ENCODE data around the gene NTN4.

The NTN4 gene

GRCh38 chr12:95705143-95705542, 85.4 kb downstream of the NTN4 start:
- Mint-ChIP-seq H3K9me3 (no peaks in the 10 kb centered on the region), H3K4me3 (no peak overlapping the region), H3K27me3 (ENCODE audit: low read depth, poor library complexity) (peaks cover 9% of the 10 kb centered on the region), H3K36me3 (ENCODE audit: low read depth) (no peaks in the 10 kb centered on the region), H3K27ac (no peak overlapping the region), H3K4me1 (no peaks in the 10 kb centered on the region)
- no peak for DNase-seq
- TF ChIP-seq CTCF (IDR thresholded peaks at IDR 0.05): no peak

GRCh38 chr12:95703986-95704385, 86.6 kb downstream of the NTN4 start:
- H3K27me3 Mint-ChIP-seq (ENCODE audit: low read depth, poor library complexity): peaks cover 9% of the 10 kb centered on the region
- H3K27ac Mint-ChIP-seq: no peak overlapping the region
- no peak for DNase-seq
- TF ChIP-seq CTCF (IDR thresholded peaks at IDR 0.05): no peak
- no peaks in the 10 kb centered on the region for H3K4me1 Mint-ChIP-seq
- H3K4me3 Mint-ChIP-seq: no peak overlapping the region
- H3K36me3 Mint-ChIP-seq (ENCODE audit: low read depth): no peaks in the 10 kb centered on the region
- no peaks in the 10 kb centered on the region for H3K9me3 Mint-ChIP-seq

- TF ChIP-seq CTCF (IDR thresholded peaks at IDR 0.05): no peak
- no peaks in the 10 kb centered on the region for H3K9me3 Mint-ChIP-seq
- no peaks in the 10 kb centered on the region for H3K4me1 Mint-ChIP-seq
- no peak for DNase-seq
- H3K27me3 Mint-ChIP-seq (ENCODE audit: low read depth, poor library complexity): peaks cover 5% of the 10 kb centered on the region
- no peak overlapping the region for H3K4me3 Mint-ChIP-seq
- no peak overlapping the region for H3K27ac Mint-ChIP-seq
- no peaks in the 10 kb centered on the region for H3K36me3 Mint-ChIP-seq (ENCODE audit: low read depth)
Observed at GRCh38 chr12:95701722-95702418, 88.7 kb downstream of the NTN4 start.

GRCh38 chr12:95701275-95701674, 89.3 kb downstream of the NTN4 start:
- Mint-ChIP-seq H3K27ac (no peak overlapping the region), H3K4me1 (no peaks in the 10 kb centered on the region), H3K9me3 (no peaks in the 10 kb centered on the region), H3K4me3 (no peak overlapping the region), H3K36me3 (ENCODE audit: low read depth) (no peaks in the 10 kb centered on the region), H3K27me3 (ENCODE audit: low read depth, poor library complexity) (peaks cover 5% of the 10 kb centered on the region)
- no peak for DNase-seq
- TF ChIP-seq CTCF (IDR thresholded peaks at IDR 0.05): no peak

GRCh38 chr12:95700316-95700785, 90.2 kb downstream of the NTN4 start:
- TF ChIP-seq CTCF (IDR thresholded peaks at IDR 0.05): no peak
- Mint-ChIP-seq H3K4me1 (no peaks in the 10 kb centered on the region), H3K27me3 (ENCODE audit: low read depth, poor library complexity) (peaks cover 2% of the 10 kb centered on the region), H3K27ac (no peak overlapping the region), H3K36me3 (ENCODE audit: low read depth) (no peaks in the 10 kb centered on the region), H3K9me3 (no peaks in the 10 kb centered on the region), H3K4me3 (no peak overlapping the region)
- no peak for DNase-seq

GRCh38 chr12:95699579-95699978, 91.0 kb downstream of the NTN4 start:
- TF ChIP-seq CTCF (IDR thresholded peaks at IDR 0.05): no peak
- Mint-ChIP-seq H3K27ac (no peak overlapping the region), H3K4me1 (no peaks in the 10 kb centered on the region), H3K4me3 (no peak overlapping the region), H3K9me3 (no peaks in the 10 kb centered on the region), H3K27me3 (ENCODE audit: low read depth, poor library complexity) (no peaks in the 10 kb centered on the region), H3K36me3 (ENCODE audit: low read depth) (no peaks in the 10 kb centered on the region)
- no peak for DNase-seq
